HK-2 (cell line): ENCODE results near the gene NEMP2.

ENCODE experiments used
- DNase-seq: peaks from one replicate; pipeline ENCODE4 v3.0.0-alpha.2; 2018; ENCODE audit not compliant: unreplicated experiment

NEMP2 gene

DNA sequence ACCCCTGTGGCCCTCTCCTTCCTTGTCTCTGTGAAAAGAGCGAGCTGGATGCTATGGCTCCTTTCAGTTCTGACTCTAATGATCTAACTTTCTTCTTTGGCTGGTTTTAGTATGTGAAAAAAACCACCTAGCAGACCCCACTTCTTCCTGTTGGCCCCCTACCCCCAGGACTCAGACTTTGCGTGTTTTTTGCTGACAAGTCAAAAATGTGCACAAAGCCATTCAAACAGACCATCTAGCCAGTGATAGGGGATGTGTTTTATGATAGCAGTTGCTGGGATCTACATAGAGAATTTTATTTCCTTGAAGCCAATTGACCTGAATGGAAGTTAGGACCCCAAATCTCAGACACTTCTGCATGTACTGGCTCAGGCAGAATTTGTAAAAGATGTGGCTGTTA, 77.3 kb downstream of the NEMP2 start:
- no peak for DNase-seq

DNA sequence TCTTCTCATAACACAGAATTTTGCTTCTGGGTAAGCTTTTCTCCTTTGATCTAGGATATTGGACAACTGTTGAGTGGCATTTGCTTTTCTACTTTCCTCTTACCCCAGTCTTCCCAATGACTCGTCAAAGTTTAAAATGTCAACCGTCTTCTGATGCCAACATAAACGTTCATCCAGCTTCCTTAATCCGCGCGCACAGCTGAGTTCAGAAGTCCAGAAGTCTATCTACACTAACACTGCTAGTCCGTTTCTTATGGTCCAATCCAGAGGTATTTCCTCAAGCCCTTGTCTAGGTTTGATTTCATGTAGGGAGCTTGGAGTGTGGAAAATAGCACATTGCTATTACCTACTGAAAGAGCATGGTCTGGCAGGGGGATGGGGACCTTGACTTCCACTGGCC, 77.7 kb downstream of the NEMP2 start:
- DNase-seq, result no peak

DNA sequence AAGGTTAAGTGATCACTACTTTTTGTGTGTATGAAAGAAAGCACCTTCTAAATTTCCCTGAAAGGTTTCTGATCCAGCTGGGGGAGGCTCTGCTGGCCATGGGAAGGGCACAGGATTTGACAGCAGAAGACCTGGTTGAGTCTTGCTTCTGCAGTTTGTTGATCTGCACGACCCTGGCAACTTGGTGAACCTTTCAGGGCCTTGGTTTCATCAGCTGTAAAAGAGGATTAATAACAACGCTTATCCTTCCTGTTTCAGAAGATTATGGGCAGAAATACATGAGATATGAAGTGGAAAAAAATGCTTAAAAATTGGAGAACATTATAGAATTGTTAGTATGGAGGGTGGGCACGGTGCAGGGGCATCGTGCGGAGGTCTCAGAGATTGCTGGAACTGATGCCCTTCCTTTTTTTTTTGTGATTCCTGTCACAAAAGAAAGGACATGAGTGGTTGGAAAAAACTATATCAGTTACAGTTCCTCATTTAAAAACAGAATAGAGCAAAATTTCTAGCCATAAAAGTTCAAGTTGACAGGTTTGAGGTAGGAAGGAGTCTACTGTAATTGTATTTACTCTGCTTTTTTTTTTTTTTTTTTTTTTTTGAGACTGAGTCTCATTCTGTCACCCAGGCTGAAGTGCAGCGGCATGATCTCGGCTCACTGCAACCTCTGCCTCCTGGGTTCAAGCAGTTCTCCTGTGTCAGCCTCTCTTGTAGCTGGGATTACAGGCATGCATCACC, 79.0 kb downstream of the NEMP2 start:
- DNase-seq, result no peak

DNA sequence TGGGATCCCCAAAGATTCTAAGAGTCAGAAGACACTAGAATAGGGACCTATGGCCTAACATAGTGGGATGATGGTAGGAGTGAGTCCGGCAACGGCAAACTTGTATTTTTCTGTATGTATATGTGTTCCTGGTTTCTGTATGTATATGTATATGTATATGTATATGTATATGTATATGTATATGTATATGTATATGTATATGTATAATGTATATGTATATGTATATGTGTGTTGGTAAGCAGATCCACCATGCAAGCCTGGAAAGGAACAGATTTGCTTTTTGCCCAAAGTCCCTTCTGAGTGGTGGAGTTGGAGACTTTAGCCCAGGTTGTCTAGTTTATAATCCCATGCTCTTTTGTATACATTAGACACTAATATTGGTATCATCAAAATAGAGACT, 79.7 kb downstream of the NEMP2 start:
- no peak for DNase-seq
